Neural progenitor cell (in vitro differentiated cells): ENCODE data around the gene FAM53A.

Source experiments
- EZH2phosphoT487 ChIP-seq: fragments of 200-600 bp; sonication (generic); IDR thresholded peaks from 2 replicates; pipeline ENCODE4 v1.6.1; 2017; ENCODE audit warnings: antibody characterized with exemption
- TF ChIP-seq, protein P1 (sequence below): fragments of 200-600 bp; sonication (generic); IDR thresholded peaks from 2 replicates; pipeline ENCODE4 v1.5.1; 2017; ENCODE audit warnings: antibody characterized with exemption, mild to moderate bottlenecking

DNA sequence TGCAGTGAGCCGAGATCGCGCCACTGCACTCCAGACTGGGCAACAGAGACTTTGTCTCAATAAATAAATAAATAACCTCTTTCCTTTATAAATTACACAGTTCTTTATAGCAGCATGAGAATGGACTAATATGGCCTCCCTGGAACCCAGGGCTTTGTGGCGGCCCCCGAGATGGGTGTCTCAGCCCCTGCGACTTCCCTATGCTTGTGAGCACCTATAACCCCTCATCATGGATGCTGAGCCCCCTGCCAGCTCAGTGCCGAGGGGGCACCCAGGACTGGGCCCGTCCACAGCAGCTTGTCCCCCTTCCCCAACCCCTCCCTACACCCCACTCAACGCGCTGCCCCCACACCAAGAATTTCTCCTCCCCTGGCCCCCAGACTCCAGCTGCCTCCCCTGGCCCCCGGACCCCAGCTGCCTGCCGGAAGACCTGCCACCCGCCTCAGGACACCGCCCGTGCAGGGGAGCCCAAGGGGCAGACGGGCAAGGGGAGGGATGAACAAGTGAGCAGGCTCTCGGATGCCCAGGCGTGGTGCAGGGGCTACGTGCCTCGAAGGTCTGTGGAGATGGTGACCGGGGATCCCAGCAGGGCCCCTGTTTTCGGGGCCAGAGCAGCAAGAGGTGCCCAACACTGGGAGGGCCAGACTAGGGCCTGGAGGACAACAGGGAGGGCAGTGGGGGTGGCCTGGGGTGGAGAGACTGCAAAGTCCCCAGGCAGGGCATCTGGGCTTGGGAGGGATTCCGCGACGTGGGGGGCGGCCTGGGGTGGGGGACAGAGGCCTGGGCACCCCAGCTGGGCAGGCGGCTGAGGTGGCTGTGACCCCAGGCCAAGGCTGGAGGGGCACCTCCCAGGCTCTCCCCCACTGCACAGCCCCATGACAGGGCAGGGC lies 74.0 kb downstream of the FAM53A start:
- TF ChIP-seq, protein P1, sequence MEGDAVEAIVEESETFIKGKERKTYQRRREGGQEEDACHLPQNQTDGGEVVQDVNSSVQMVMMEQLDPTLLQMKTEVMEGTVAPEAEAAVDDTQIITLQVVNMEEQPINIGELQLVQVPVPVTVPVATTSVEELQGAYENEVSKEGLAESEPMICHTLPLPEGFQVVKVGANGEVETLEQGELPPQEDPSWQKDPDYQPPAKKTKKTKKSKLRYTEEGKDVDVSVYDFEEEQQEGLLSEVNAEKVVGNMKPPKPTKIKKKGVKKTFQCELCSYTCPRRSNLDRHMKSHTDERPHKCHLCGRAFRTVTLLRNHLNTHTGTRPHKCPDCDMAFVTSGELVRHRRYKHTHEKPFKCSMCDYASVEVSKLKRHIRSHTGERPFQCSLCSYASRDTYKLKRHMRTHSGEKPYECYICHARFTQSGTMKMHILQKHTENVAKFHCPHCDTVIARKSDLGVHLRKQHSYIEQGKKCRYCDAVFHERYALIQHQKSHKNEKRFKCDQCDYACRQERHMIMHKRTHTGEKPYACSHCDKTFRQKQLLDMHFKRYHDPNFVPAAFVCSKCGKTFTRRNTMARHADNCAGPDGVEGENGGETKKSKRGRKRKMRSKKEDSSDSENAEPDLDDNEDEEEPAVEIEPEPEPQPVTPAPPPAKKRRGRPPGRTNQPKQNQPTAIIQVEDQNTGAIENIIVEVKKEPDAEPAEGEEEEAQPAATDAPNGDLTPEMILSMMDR, result no peak
- TF ChIP-seq EZH2phosphoT487, result no peak
